HG03571 (cell line): ENCODE data around the gene DEAF1.

Source experiments
- ATAC-seq: cut with Tn5 transposase; IDR thresholded peaks from one replicate; pipeline ENCODE4 v1.9.1; 2021; ENCODE audit not compliant: unreplicated experiment

Gene DEAF1

DNA sequence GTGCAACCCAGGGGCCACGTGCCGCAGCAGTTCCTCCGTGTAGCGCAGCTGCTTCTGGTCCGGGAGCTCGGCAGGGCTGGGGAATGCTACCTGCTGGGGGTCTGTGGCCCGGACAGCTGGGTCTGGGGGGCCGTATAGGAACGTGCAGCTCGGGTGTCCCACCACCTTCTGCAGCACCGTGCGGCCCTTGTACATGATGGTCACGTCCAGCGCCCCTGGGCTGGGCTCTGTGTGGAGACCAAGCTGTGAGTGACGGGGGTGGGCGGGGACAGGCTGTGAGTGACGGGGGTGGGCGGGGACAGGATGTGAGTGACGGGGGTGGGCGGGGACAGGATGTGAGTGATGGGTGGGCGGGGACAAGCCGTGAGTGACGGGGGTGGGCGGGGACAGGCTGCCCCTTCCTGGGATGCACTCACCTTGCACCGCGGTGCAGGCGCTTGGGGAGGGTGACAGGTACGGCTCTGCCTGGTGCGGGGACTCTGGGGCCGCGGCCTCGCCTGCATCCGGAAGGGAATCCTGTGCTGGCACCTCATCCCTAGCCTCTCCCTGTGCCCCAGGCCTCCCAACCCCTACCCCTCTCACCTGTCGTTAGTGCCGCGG is 81.6 kb downstream of the DEAF1 start:
- no peak for ATAC-seq

DNA sequence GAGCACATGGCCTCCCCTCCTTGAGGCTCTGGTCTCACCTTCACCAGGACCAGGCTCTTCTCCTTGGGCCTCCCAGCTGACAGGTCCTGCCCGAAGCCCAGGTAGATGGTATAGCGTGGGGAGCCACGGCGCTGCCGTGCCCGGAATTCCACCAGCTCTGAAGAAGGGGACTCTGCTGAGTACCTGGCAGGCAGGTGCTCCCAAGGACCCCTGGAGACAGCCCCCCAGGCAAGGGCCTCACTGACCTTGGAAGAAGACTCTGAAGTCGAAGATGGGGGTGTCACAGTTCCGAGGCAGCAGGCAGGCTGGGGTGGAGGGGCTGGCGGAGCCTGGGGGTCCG is 82.1 kb downstream of the DEAF1 start:
- no peak for ATAC-seq

DNA sequence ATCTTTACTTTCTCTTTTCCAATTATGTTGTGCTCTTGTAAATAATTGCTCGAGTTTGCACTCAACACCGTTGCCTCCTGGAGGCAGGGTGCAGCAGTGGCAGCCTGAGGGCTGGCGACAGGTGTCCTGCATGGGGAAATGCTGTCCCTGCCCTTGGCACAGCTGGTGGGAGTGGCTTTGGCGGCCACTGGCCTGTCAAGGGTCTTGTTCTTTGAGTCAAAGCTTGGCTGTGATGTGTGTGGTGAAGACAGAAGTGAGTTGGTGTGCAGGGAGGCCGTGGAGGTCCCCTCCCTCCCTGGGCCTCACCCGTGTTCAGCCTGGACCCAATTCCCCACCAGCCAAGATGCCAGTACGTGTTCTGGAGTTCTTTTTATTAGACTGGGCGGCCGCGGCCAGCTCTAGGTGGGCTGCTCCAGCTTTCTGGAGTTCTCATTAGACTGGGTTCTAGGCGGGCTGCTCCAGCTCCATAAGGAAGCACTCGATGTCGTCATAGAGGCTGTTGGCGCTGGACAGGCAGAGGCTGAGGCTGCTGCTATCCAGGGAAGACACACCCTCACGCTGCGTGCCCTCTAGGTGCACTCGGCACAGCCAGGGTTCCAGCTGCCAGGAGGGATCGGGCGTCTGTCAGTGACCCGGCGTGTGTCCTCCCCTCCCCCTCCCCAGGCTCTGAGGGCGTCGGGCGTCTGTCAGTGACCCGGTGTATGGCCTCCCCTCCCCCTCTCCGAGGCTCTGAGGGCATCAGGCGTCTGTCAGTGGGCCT is 82.6 kb downstream of the DEAF1 start:
- no peak for ATAC-seq

DNA sequence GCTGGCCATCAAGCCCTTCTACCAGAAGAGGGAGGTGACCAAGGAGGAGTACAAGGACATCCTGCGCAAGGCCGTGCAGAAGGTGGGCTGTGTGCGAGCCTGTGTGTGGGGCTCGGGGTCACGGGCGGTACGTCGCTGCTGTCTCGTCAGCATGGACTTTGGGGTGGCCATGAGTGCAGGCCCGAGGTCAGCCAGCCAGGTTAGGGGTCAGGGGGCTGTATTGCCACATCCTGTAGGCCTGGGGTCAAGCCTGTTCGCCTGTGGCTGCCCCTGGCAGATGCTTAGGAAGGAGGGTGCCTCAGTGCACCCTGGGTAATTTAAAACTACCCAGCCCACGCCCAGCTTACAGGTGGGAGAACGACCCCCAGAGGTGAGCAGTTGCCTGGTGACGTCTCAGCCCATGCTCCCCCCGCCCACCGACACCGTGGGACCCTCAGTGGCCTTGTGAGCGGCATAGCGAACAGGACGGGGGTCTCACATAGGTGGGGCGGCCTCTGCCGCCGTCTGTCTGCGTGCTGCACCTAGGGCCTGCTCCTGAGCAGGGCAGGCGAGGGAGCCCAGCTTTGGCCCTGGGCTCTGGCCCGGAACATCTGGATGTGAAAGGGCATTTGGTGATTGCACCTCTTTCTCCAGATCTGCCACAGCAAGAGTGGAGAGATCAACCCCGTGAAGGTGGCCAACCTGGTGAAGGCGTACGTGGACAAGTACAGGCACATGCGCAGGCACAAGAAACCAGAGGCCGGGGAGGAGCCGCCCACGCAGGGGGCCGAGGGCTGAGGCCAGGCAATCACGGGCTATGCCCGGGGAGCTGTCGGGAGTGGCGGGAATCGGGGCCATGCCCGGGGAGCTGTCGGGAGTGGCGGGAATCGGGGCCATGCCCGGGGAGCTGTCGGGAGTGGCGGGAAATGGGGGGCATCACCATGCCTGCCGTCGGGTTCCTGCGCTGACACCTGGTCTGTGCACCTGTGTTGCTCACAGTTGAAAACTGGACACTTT is 83.7 kb downstream of the DEAF1 start:
- ATAC-seq, result no peak

DNA sequence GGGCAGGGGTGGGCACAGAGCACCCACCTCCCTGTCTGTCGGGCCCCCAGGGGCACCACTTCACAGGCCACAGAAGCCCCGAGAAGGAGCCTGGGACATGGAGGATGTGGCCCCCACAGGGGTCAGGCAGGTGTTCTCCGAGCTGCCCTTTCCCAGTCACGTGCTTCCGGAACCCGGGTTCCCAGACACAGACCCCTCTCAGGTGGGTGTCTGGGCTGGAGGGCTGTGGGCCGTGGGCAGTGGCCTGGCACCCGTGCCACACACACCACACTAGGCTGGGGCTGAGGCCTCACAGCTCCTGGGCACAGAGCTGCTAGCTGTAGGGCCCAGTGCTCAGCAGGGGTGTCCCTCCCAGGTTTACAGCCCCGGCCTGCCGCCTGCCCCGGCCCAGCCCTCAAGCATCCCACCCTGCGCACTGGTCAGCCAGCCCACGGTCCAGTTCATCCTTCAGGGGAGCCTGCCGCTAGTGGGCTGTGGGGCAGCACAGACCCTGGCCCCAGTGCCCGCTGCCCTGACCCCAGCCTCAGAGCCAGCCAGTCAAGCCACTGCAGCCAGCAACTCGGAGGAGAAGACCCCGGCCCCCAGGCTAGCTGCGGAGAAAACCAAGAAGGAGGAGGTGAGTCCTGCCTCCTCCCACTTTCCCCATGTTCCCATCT is 84.7 kb downstream of the DEAF1 start:
- ATAC-seq, result no peak

DNA sequence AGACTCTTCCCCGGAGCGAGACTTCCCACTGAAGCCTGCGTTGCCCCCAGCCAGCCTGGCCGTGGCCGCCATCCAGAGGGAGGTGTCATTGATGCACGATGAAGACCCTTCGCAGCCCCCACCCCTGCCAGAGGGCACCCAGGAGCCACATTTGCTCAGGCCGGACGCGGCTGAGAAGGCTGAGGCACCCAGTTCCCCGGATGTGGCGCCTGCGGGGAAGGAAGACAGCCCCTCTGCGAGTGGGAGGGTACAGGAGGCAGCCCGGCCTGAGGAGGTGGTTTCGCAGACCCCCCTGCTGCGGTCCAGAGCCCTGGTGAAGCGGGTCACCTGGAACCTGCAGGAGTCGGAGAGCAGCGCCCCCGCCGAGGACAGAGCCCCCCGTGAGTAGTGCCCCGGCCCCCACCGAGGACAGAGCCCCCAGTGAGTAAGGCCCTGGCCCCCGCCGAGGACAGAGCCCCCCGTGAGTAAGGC is 85.6 kb downstream of the DEAF1 start:
- no peak for ATAC-seq

DNA sequence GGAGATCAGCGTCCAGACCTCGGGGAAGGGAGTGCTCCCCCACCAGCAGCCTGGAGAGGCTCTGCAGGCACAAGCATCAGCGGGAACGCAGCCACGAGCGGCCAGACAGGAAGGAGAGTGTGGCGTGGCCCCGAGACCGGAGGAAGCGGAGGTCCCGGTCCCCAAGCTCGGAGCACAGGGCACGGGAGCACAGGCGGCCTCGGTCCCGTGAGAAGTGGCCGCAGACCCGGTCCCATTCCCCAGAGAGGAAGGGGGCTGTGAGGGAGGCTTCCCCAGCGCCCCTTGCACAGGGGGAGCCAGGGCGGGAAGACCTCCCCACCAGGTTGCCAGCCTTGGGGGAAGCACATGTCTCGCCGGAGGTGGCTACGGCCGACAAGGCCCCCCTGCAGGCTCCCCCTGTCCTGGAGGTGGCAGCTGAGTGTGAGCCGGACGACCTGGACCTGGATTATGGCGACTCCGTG is 86.2 kb downstream of the DEAF1 start:
- ATAC-seq, result no peak

DNA sequence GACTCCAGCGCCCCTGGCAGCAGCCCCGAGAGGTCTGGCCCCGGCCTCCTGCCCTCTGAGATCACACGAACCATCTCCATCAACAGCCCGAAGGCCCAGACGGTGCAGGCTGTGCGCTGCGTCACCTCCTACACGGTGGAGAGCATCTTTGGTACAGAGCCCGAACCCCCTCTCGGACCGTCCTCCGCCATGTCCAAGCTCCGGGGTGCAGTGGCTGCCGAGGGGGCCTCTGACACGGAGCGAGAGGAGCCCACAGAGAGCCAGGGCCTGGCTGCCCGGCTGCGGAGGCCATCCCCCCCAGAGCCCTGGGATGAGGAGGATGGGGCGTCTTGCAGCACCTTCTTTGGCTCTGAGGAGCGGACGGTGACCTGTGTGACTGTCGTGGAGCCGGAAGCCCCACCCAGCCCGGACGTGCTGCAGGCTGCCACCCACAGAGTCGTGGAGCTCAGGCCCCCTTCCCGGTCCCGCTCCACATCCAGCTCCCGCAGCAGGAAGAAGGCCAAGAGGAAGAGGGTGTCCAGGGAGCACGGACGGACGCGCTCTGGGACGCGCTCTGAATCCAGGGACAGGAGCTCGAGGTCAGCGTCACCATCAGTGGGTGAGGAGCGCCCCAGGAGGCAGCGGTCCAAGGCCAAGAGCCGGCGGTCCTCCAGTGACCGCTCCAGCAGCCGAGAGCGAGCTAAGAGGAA is 86.9 kb downstream of the DEAF1 start:
- no peak for ATAC-seq

DNA sequence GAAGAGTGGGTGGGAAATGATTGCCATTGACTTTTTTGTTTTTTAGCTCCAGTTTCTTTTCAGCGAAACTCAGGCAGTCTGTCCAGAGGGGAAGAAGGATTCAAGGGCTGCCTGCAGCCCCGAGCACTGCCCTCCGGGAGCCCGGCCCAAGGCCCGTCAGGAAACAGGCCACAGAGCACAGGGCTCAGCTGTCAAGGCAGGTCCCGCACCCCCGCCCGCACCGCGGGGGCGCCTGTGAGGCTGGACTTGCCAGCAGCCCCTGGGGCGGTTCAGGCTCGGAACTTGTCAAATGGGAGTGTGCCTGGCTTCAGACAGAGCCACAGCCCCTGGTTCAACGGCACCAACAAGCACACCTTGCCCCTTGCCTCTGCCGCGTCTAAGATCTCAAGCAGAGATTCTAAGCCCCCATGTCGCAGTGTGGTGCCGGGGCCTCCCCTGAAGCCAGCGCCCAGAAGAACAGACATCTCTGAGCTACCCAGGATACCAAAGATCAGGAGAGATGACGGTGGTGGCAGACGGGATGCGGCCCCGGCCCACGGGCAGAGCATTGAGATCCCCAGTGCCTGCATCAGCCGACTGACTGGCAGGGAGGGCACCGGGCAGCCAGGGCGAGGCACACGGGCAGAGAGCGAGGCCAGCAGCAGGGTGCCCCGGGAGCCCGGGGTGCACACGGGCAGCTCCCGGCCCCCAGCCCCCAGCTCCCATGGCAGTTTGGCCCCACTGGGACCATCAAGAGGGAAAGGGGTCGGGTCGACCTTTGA is 87.8 kb downstream of the DEAF1 start:
- no peak for ATAC-seq

DNA sequence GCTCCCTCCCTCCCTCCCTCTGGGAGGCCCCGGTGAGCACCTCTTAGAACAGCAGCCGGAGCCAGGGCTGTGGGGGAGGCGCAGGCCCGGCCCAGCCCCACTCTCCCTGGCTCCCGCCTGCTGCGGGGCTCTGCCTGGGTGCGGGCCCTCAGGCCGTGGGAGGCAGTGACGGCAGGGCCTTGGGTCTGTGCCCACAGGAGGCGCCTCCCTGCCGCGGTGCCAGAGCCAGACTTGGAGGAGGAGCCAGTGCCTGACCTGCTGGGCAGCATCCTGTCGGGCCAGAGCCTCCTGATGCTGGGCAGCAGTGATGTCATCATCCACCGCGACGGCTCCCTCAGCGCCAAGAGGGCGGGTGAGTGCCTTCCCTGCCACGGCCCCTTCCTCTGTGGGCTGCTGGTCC is 88.8 kb downstream of the DEAF1 start:
- ATAC-seq, result no peak

DNA sequence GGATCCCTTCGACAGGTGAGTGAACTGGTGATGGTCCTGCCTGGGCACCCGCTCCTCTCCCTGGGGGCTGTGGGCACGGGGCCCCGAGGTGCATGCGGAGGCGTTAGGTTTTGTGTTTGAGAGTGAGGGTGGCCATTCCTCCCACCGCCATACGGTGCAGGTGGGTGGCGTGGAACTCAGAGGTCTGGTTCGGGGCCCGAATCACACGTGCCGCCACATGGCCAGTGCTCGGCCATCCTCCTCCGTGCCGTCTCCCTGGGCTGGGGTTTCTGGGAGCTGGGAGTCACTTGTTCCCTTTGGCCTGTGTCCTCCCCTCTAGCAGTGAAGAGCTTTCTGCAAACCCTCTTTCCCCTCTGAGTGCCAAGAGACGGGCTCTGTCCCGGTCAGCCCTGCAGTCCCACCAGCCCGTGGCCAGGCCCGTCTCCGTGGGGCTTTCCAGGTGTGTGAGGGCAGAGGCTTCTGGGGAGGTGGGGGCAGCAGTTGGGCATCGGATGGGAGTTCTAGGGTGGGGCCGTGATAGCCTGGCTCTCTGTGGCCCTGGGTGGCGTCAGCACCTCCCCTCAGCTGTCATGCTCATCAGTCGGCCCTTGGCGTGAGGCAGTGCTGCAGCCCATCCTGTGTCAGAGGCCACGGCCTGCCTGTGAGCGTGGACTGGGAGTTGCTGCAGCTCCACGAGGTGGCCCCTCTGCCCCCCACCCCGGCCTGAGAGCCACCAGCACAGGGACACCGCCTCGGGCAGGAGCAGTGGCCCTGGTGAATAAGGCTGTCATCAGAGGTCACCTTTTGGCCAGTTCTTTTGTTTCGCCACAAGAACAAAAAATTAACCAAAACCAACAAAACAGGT is 89.5 kb downstream of the DEAF1 start:
- no peak for ATAC-seq

DNA sequence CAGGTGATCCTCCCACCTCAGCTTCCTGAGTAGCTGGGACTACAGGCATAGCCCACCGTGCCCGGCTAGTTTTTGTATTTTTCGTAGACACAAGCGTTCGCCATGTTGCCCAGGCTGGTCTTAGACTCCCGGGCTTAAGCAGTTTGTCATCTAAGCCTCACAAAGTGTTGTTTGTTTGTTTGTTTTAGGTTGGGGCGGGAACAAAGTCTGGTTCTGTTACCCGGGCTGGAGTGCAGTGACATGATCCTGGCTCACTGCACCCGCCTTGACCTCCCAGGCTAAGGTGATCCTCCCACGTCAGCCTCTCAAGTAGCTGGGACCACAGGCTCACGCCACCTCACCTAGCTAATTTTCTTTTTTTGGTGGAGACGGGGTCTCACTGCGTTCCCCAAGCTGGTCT is 91.9 kb downstream of the DEAF1 start:
- ATAC-seq, result no peak

DNA sequence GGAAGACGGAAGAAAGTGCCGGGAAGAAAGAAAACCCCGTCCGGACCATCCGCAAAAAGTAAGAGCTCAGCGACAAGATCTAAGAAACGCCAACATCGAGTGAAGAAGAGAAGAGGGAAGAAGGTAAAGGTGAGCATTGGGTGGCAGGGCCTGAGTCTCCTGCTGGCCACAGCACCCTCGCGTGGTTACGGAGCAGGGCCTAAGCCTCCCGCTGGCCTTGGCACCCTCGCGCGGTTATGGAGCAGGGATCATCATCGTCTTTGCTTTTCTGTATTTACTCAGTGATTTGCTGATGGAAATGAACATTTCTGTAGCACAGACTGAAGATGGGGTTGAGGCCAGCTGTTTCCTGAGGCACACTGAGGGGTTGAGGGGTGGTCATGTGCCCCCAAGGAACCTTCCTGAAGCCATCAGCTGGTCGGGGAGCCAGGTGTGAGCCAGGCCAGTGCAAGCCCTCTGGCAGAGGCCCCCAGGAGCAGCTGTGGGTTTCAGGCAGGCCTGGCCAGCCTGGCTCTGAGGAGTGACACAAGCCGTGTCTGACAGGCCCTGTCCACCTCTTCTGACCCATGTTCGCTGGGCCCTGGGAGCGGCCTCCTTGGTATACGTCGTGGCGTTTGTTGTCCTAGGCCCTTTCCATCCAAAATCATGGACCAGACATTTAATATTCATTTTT is 93.3 kb downstream of the DEAF1 start:
- no peak for ATAC-seq

DNA sequence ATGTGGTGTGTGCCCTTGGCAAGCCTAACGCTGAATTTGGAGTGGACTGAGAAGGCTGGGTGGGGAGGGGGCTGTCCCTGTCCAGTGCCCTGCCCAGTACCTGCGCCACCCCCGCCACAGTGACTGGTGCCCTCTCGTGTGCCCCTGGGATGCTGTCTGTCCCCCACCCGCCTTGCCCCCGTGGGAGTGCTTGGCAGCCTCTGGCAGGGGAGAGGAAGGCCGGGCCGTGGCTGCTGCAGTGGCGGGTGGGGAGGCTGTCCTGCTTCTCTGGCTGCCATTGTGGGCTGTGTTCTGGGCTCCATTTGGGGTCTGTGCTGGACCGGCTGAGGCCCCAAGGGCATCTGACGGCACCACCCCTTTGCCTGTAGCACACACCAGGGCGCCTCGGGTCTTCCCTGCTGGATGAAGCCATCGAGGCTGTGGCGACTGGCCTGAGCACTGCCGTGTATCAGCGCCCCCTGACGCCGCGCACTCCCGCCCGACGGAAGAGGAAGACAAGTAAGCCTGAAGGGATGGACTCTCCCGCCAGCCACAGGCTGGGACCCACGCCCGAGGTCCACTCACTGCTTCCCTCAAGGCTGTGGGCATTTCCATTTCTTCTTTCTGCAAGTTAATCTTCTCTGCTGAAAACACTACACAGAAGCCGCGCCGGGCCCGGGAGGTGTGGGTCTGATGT is 96.9 kb downstream of the DEAF1 start:
- no peak for ATAC-seq

DNA sequence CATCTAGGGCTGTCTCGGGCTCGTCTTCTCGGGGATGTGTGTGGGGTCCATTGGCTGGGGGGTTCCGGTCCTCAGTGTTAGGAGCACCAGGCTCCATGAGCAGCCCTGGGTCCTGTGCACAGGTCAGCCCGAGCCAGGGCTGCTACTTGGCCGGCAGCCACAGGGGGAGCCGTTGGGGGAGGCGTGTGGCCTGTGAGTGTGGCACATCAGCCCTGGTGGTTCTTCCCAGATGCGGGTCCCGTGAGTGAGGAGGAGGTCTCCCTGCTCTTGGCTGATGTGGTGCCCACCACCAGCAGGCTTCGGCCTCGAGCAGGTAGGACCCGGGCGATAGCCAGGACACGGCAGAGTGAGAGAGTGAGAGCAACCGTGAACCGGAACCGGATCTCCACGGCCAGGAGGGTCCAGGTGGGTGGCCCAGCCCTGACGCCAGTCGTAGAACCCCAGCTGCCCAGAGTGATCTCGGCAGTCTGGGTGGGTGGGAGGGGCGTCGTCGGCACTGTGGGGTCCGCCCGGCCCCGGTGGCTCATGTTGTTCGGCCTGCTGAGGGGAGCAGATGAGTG is 97.8 kb downstream of the DEAF1 start:
- ATAC-seq, result no peak

DNA sequence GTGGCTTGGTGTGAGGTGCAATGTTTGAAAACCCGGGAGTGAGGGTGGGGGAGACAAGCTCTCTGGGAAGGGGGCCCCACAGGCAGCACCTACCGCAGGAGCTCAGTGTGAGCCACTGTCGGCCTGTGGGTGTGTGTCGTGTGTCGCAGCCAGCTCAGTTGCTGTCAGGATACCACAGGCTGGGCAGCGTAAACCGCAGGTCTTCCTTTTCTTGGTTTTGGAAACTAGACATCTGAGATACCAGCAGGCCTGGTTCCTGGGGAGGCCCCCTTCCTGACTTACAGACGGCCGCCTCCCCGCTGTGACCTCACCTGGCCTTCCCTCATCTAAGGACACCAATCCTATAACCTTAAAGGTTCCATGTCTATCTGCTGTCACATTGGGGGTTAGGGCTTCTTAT is 98.6 kb downstream of the DEAF1 start:
- no peak for ATAC-seq

DNA sequence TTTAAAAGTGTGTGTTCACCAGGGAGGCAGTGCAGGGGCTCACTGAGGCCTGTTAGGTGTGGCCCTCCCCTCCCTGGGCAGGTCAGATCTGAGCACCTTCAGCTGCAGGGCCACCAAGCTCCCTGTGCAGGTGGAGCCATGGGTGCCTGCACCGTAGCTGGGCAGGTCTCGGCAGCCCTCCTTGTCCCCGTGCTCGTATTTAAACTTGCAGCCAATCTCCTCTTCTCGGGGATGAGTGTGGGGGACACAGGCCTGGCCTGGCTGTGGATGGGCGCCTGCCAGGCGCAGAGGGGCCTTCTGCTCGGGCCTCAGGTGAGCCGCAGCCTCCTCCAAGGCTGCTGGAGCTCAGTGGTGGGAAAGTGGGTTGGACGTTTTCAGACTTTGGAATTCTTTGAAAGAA is 99.6 kb downstream of the DEAF1 start:
- ATAC-seq, result no peak
